Choroid plexus epithelial cell (primary cell): ENCODE data around the gene CCSER1.
"Not testable (repeated sequence)": the region's sequence is repeated elsewhere in the genome, so short reads cannot be mapped to it uniquely, and the experiment has no call there.

Source experiments
- DNase-seq: peaks from one replicate; pipeline ENCODE4 v3.0.0-alpha.2; 2010; ENCODE audit warnings: low read depth
- H3K4me3 ChIP-seq: 2 replicates; pipeline ENCODE4 v1.5.1; 2011; ENCODE audit warnings: low read depth, mild to moderate bottlenecking, control low read depth, low read length, moderate library complexity
- CTCF ChIP-seq: conservative IDR thresholded peaks from 2 replicates; pipeline ENCODE4 v1.5.1; 2011; ENCODE audit warnings: low read depth, mild to moderate bottlenecking, control low read depth, inconsistent platforms, low read length, moderate library complexity

Gene CCSER1

DNA sequence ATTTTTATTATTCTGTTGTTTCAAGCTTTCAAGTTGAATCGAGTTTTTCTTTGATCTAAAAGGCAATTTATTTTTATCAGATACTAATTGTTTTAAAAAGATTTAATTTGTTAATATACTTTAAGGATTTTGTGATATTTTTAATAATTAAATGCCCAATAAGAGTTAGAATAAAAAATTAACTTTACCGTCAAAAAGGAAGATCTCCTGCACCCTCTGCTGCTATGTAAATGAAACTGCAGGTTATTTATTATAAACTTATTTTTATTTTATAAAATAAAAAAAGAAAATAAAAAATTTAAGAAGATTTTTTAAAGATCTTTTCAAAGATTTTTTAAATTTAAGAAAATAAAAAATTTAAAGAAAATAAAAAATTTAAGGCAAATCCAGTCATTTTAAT lies 166.1 kb downstream of the CCSER1 start:
- peak; percentile 57 for DNase-seq
- H3K4me3 ChIP-seq = no peak overlapping the region
- TF ChIP-seq CTCF = peak; percentile 57

GRCh38 chr4:90299373-90299772 lies 172.2 kb downstream of the CCSER1 start:
- no peak overlapping the region for H3K4me3 ChIP-seq
- no peak for DNase-seq
- no peak for TF ChIP-seq CTCF

DNA sequence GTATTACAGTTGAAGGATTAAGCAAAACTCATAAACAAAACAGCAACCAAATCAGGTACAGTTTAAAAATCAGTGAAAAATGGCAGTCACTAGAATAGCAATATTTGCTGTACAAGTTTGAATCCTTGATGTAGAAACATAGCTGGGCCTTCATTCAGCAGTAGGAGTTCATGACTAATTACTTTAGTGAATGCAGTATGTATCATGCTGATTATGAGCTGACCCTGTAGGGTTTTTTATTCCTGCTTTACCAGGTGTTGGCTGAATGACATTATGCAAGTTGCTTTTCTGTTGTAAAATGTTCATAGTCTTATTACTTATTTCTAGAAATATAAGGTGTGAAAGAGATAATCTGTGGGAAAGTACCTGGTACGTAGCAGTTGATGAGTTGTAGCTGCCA lies 179.6 kb downstream of the CCSER1 start:
- TF ChIP-seq CTCF = no peak
- no peak for DNase-seq
- no peak overlapping the region for H3K4me3 ChIP-seq

- peak; percentile 86 for DNase-seq
- H3K4me3 ChIP-seq = not testable (repeated sequence)
Measured at GRCh38 chr4:90317140-90317539, 189.9 kb downstream of the CCSER1 start.

- peak overlapping the region; percentile 25 for H3K4me3 ChIP-seq
- DNase-seq = peak; percentile 97
Measured at GRCh38 chr4:90317785-90318184, 190.6 kb downstream of the CCSER1 start.

DNA sequence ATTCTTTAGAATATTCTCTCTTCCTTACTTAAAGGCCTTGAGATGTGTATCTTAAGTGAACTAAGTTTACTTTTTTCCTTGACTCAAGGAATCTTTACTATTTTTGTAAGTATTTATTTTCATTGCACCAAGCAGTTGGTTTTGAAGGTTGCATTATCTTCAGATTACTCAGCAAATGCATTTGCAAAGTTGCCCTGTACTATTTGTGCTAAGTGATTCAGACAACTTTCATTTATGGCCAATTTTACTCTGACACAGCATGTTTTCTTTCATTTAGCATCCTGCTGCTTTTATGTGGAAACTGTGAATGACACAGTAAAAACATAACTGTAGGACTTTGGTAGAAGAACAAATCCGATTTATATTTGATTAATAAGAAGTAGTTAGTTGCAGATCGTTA lies 191.0 kb downstream of the CCSER1 start:
- peak; percentile 95 for DNase-seq
- no peak for TF ChIP-seq CTCF
- H3K4me3 ChIP-seq = peak overlapping the region; percentile 25

More at GRCh38 chr4:90317785-90318184, 190.6 kb downstream of the CCSER1 start:
- no peak for TF ChIP-seq CTCF

- no peak overlapping the region for H3K4me3 ChIP-seq
- TF ChIP-seq CTCF = no peak
- peak; percentile 50 for DNase-seq
Measured at GRCh38 chr4:90328558-90328957, 201.4 kb downstream of the CCSER1 start.

- no peak overlapping the region for H3K4me3 ChIP-seq
- DNase-seq = no peak
- no peak for TF ChIP-seq CTCF
Measured at GRCh38 chr4:90330546-90330945, 203.4 kb downstream of the CCSER1 start.
